NCI-H187 (cell line): Measurements from ENCODE around the gene CD33.
"Not testable (repeated sequence)": the region's sequence is repeated elsewhere in the genome, so short reads cannot be mapped to it uniquely, and the experiment has no call there.

ENCODE experiments used
- DNase-seq, 2 experiments: peaks; one replicate each; lab custom pipeline; 2025; lab: John Stamatoyannopoulos, UW

The CD33 gene

DNA sequence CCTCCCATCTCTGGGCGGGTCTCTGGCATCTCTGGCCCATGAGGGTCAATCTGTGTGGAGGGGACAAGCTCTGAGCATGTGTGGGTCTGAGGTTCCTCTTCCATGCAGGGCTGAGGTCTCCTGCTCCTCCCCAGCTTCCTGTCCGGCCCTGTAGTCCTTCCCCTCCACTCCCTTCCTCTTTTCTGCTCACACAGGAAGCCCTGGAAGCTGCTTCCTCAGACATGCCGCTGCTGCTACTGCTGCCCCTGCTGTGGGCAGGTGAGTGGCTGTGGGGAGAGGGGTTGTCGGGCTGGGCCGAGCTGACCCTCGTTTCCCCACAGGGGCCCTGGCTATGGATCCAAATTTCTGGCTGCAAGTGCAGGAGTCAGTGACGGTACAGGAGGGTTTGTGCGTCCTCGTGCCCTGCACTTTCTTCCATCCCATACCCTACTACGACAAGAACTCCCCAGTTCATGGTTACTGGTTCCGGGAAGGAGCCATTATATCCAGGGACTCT lies at the start of gene CD33:
Gene CD33 (plus strand): TSS at position 183 of the 496 bp plus-strand sequence. CDS start 39 bp downstream, at position 222.
- DNase-seq = not testable (repeated sequence)

GRCh38 chr19:51179256-51179655 lies 45.6 kb upstream of the CD33 start:
- DNase-seq = no peak

DNA sequence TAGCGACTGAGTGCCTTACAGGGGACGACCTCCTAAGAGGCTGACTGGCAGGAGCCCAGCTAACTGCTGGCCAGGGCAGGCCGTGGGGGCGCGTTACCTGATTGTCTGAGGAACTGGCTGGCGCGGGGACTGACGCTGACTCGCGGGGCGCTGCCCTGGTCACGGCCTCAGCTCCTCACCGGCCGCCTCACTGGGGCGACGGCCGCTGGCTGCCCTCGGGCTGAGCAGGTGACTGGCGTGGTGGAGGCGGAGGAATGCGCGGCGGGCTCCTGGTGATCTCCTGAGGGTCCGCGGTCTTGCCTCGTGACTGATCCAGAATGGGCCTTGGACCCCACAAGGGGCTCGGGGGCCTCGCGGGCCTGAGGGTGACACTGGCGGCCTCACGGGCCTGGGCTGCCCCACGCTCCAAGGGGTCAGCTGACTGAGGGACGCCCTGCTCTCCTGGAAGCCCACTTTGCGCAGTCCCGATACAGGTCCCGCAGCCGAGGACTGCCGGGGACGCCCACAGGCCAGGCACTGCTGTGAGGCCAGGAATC lies 43.4 kb upstream of the CD33 start:
- no peak for DNase-seq

DNA sequence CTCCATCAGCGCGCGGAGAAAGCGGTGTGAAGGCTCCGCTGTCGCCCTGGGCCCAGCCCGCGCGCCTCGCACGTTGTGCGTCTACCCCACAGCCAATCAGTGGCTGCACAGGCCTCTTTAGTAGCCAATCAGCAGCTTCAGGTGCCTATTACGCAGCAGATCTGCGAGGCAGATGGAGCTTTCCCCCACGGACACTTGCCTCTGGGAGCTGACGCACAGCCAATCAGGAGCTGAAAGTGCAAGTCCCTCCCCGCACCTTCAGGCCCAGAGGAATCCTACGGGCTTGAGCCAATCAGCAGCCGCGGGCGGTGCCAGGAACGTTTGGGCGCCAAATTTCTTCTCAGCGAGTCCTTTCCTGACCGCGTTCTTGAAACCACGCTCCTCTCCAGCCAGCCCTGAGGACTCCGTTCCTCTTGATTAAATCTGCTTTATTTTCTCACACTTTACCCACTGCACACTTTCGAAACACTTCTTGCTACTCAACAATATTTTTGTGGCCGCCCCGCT lies 42.9 kb upstream of the CD33 start:
- no peak for DNase-seq

DNA sequence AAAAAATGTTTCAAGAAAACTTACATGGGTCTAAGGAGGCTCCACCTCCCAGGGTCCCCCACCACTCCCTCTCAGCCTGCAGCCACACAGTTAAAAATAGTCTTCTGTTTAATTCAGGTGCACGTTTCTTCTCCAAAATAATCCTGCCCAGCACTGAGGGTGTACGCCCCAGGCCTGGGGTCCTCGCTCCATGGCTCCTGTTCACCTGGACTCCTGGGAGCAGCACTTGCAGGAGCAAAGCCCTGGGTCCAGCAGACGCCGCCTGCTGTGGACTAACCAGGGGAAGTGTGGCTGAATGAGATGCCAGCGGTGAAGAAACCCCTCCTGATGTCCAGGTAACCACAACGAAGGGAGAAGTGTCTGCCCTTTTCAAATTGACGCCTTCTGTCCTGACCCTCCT lies 41.3 kb upstream of the CD33 start:
- DNase-seq = no peak

- no peak for DNase-seq
These were observed 39.6 kb upstream of the CD33 start for GRCh38 chr19:51185069-51185867.

DNA sequence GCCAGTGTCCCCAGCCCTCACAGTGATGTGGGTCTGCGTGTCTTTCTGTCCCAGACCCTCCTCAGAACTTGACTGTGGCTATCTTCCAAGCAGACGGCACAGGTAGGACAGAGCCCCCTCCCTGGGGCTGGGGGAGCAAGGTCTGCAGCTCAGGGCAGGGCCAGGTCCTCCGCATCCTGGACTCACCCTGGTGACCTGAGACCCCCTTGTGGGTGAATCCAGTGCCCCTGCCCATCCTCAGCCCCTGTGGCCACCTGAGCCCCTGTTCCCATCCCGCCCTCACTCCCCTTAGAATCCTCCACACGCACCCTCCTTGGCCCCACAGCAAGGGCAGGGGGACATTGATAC lies 39.0 kb upstream of the CD33 start:
- DNase-seq = no peak

- DNase-seq = no peak
These were observed 38.6 kb upstream of the CD33 start for GRCh38 chr19:51186323-51186722.

- DNase-seq = no peak
These were observed 37.3 kb upstream of the CD33 start for GRCh38 chr19:51187395-51188226.

DNA sequence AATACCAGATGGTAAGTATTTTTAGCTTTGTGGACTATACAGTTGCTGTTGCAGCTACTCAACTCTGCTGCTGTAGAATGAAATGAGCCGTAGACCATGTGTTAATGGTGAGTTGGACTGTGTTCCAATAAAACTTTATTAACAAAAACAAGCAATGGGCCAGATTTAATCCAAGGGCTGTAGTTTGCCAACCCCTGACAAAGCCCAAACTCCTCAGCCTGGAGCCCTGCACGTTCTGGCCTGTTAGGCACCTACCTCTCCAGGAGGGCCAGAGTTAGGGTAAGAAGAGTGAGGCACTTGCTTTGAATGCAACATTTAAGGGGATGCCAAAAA lies 36.7 kb upstream of the CD33 start:
- DNase-seq = no peak

DNA sequence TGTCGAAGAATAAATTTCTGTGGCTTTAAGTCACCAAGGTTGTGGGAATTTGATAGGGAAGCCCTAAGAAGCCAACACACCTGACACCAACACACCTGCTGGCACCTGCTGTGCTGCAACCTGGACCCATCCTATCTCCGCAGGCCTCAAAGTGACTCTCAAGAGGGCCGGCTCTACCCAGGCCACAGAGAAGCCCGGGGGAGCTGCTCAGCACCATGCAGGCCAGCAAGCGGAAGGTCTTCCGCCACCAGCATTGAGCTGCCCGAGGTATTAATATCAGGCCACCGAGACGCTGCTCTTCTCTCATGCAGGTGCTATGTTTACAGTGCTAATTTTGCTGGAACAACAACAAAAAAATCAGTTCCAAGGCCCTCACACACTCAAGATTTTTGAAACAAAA lies 32.2 kb upstream of the CD33 start:
- DNase-seq = no peak

DNA sequence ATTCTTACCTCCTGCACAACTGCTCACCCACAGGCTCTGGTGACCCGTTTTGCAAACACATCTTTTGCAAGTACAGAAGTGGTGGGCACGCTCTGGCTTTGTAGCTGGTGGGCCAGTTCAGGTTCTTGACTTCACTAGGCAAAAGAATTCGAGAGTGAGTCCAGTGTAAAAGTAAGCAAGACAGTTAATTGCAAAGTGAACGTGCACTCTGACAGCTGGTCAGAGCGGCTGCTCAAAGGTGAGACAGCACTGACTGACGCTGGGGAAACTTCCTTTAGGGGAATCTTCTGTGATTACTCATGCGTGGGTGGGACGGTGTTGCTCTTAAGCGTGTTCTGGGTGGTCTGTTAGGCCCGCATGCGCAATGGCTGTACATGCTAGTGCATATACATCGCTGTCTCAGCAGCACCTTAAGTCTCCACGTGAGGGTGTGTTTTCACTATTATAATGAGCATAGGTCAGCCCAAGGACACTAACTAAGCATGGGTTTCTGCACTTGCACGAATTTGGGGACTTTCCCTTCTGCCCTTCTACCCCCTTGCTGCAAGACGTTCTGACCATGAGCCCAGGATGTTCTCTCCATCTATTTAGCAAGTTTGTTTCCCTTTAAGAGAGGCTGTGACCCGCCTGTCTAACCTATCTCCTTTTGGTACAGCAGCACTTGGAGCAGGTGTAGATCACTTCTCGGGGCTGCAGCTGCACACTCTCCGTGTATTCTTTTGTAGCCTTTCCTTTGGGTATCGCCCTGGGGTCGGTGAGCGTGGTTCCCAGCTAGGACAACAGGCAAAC lies 30.2 kb upstream of the CD33 start:
- DNase-seq = no peak

DNA sequence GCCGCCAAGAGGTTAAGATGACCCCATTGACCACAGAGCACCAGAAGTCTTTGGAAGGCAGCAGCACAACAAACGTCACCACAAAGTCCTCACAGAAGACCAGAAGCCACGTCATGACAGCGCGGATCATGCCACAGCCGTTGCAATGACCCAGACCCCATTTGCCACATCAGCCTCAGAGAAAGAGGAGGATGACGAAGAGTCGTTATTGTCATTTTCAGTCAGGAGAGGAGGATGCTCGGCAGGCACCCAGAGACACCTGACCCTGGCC lies 29.6 kb upstream of the CD33 start:
- DNase-seq = no peak

- DNase-seq = no peak
These were observed 29.3 kb upstream of the CD33 start for GRCh38 chr19:51195616-51196015.

- DNase-seq = no peak
These were observed 28.7 kb upstream of the CD33 start for GRCh38 chr19:51196181-51196580.

DNA sequence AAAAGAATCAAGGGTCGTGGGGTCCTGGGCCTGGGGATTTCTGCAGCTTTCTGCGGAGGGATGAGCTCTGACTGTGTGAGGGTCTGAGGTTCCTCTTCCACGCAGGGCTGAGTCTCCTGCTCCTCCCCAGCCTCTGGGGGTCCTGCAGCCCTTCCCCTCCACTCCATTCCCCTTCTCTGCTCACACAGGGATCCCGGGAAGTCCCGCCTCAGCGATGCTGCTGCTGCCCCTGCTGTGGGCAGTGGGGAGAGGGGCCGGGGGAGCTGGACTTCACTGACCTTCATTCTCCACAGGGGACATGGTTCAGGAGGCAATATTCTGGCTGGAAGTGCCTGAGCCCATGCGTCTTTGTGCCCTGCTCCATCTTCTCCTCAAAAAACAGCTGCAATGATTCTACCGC lies 26.2 kb upstream of the CD33 start:
- no peak for DNase-seq

GRCh38 chr19:51200071-51200666 lies 24.7 kb upstream of the CD33 start:
- no peak for DNase-seq

DNA sequence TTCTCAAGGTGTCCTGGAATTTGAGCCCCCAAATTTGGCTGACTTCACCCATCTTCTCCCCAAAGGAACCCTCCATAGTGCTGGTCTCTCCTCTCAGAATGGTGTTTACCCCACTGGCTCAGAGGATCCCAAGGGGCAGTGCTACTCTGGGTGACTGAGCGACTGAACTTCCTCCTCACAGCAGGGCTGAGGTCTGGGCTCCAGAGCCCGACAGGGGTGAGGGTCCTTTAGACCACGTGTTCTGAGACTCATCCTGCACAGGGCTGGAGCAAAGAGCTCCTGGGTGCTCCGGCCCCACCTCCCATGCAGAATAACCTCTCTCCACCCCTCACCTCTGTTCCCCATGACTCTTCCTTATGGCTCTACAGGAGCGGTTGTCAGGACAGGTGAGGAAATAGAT lies 23.2 kb upstream of the CD33 start:
- DNase-seq = no peak

- no peak for DNase-seq
These were observed 21.0 kb upstream of the CD33 start for GRCh38 chr19:51203916-51204315.

DNA sequence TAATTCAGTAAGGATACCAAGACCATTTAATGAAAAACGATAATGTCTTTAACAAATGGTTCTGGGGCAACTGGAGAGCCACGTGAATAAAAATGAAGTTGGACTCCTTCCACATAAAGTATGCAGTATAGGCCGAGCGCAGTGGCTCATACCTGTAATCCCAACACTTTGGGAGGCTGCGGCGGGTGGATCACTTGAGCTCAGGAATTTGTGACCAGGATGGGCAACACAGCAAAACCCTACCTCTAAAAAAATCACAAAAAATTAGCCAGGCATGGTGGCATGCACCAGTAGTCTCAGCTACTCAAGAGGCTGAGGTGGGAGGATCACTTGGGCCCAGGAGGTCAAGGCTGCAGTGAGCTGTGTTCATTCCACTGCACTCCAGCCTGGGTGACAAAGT lies 20.6 kb upstream of the CD33 start:
- DNase-seq = no peak

DNA sequence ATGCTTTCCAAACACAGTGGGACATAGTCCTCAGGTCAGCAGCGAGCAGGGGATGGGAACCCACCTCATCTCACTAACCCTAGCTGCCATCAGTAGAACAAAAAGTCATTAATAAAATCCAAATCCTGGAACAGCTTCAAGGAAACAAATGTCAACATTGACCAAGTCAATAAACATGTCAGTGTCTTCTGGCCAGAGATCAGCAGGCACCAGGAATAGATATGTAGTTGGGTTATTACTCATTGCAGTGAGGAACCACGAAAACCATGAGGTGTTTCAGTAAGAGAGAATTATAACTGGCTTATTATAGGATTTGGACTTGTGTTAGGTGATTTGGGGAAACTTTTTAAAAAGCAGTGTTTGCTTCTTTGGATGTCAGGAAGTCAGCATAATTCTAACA lies 17.1 kb upstream of the CD33 start:
- no peak for DNase-seq

DNA sequence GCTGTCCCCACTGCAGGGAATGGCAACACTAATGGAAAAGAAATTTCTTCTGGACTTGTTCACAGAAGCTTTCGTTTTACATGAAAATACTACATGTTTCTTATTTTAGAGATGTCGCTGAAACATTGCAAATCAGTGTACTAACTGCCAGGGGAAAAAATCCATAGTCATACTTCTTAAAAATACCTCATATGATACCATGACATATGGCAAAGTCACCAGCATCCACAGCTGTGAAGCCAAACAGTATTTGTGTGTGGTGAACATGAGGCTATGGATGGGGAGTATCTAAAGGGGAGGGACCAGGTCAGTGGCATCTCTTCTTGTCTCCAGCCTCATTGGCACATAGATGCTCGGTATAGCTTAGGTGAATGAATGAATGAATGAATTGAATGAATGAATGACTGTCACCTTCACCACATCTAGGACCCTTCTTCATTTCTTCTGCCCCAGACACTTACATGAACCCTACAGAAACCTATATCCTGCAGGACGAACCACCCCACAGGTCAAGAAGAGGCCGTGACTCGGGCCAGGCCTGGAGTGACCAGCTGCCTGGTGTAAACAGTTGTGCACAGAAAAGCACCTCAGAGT lies 14.6 kb upstream of the CD33 start:
- DNase-seq = no peak
